Measurements from ENCODE around the gene ADGRG6.
A peak's percentile ranks its signal among the peaks of the same experiment; 100 is the strongest.

- TF ChIP-seq, protein P1, sequence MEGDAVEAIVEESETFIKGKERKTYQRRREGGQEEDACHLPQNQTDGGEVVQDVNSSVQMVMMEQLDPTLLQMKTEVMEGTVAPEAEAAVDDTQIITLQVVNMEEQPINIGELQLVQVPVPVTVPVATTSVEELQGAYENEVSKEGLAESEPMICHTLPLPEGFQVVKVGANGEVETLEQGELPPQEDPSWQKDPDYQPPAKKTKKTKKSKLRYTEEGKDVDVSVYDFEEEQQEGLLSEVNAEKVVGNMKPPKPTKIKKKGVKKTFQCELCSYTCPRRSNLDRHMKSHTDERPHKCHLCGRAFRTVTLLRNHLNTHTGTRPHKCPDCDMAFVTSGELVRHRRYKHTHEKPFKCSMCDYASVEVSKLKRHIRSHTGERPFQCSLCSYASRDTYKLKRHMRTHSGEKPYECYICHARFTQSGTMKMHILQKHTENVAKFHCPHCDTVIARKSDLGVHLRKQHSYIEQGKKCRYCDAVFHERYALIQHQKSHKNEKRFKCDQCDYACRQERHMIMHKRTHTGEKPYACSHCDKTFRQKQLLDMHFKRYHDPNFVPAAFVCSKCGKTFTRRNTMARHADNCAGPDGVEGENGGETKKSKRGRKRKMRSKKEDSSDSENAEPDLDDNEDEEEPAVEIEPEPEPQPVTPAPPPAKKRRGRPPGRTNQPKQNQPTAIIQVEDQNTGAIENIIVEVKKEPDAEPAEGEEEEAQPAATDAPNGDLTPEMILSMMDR (IDR thresholded peaks at IDR 0.05; ENCODE audit: low read depth, low read length, missing input control), result no peak
- TF ChIP-seq, protein P2, sequence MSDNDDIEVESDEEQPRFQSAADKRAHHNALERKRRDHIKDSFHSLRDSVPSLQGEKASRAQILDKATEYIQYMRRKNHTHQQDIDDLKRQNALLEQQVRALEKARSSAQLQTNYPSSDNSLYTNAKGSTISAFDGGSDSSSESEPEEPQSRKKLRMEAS (IDR thresholded peaks at IDR 0.05), result no peak
- peak; percentile 34 for TF ChIP-seq YY1 (IDR thresholded peaks at IDR 0.05)
- no peak for TF ChIP-seq ATF3 (IDR thresholded peaks at IDR 0.05)
- TF ChIP-seq GABPA (IDR thresholded peaks at IDR 0.05 in 1 of 2, conservative IDR thresholded peaks at IDR 0.05 in 1 of 2), result no peak
- TF ChIP-seq REST (IDR thresholded peaks at IDR 0.05), result no peak
- TF ChIP-seq TAF1 (conservative IDR thresholded peaks at IDR 0.05), result no peak
Observed at GRCh38 chr6:142316791-142317368, 15.1 kb downstream of the ADGRG6 start.

Data from liver (tissue), 3 donors.